Trophoblast cell (in vitro differentiated cells and primary cell): ENCODE results near the gene MAPK8IP1.

Experiments
- DNase-seq, 2 donors: peaks; one replicate each; pipeline ENCODE4 v3.0.0-alpha.2; 2016
- H2AFZ ChIP-seq: 2 replicates; pipeline ENCODE4 v1.6.1; 2013; ENCODE audit warnings: low read length, moderate library complexity, mild to moderate bottlenecking; ENCODE audit not compliant: insufficient read depth, poor library complexity
- H2AK5ac ChIP-seq: 2 replicates; pipeline ENCODE4 v1.6.1; 2013; ENCODE audit warnings: mild to moderate bottlenecking, low read length
- H2BK120ac ChIP-seq: 2 replicates; pipeline ENCODE4 v1.6.1; 2013; ENCODE audit warnings: low read length, mild to moderate bottlenecking, moderate library complexity; ENCODE audit not compliant: insufficient read depth, poor library complexity
- H2BK12ac ChIP-seq: 2 replicates; pipeline ENCODE4 v1.6.1; 2013; ENCODE audit warnings: mild to moderate bottlenecking, low read length, moderate library complexity
- H2BK5ac ChIP-seq: 2 replicates; pipeline ENCODE4 v1.6.1; 2013; ENCODE audit warnings: low read length, low read depth, moderate library complexity, mild to moderate bottlenecking; ENCODE audit not compliant: poor library complexity
- H3K14ac ChIP-seq: 2 replicates; pipeline ENCODE4 v1.6.1; 2013; ENCODE audit warnings: mild to moderate bottlenecking, low read length
- H3K18ac ChIP-seq: 2 replicates; pipeline ENCODE4 v1.6.1; 2013; ENCODE audit warnings: mild to moderate bottlenecking, low read length
- H3K23ac ChIP-seq: 2 replicates; pipeline ENCODE4 v1.6.1; 2013; ENCODE audit warnings: low read length
- H3K27ac ChIP-seq: 2 replicates; pipeline ENCODE4 v1.5.1; 2013; ENCODE audit warnings: low read depth, mild to moderate bottlenecking, inconsistent platforms, low read length, moderate library complexity
- H3K27me3 ChIP-seq: 2 replicates; pipeline ENCODE4 v1.6.1; 2013; ENCODE audit warnings: inconsistent platforms, mild to moderate bottlenecking, low read length, moderate library complexity; ENCODE audit not compliant: insufficient read depth
- H3K36me3 ChIP-seq, 2 experiments: 1 replicate in 1 of 2; 2 replicates in 1 of 2; pipeline ENCODE4 v1.6.1; 2013; ENCODE audit warnings: low read length in 2 of 2, mild to moderate bottlenecking in 2 of 2, moderate library complexity in 1 of 2; ENCODE audit not compliant: insufficient read depth in 2 of 2, control insufficient read depth in 1 of 2
- H3K4ac ChIP-seq: 2 replicates; pipeline ENCODE4 v1.6.1; 2013; ENCODE audit warnings: low read depth, mild to moderate bottlenecking, low read length, moderate library complexity
- H3K4me1 ChIP-seq, 2 experiments: 1 replicate in 1 of 2; 2 replicates in 1 of 2; pipeline ENCODE4 v1.6.1; 2013; ENCODE audit warnings: low read length in 2 of 2, mild to moderate bottlenecking in 2 of 2, moderate library complexity in 1 of 2; ENCODE audit not compliant: insufficient read depth in 2 of 2, control insufficient read depth in 1 of 2
- H3K4me2 ChIP-seq: 2 replicates; pipeline ENCODE4 v1.6.1; 2013; ENCODE audit warnings: inconsistent platforms, mild to moderate bottlenecking, low read length, moderate library complexity
- H3K4me3 ChIP-seq: 2 replicates; pipeline ENCODE4 v1.5.1; 2013; ENCODE audit warnings: mild to moderate bottlenecking, low read depth, low read length, inconsistent platforms
- H3K79me1 ChIP-seq: one replicate; pipeline ENCODE4 v1.6.1; 2013; ENCODE audit warnings: low read length
- H3K79me2 ChIP-seq: 2 replicates; pipeline ENCODE4 v1.6.1; 2013; ENCODE audit warnings: low read length, mild to moderate bottlenecking; ENCODE audit not compliant: control insufficient read depth, insufficient read depth, poor library complexity
- H3K9ac ChIP-seq: 2 replicates; pipeline ENCODE4 v1.6.1; 2013; ENCODE audit warnings: mild to moderate bottlenecking, low read length
- H3K9me3 ChIP-seq: 2 replicates; pipeline ENCODE4 v1.6.1; 2013; ENCODE audit warnings: low read depth, mild to moderate bottlenecking, control low read depth, inconsistent platforms, low read length; ENCODE audit not compliant: insufficient read depth
- H4K12ac ChIP-seq: 2 replicates; pipeline ENCODE4 v1.6.1; 2013; ENCODE audit warnings: low read depth, mild to moderate bottlenecking, low read length, moderate library complexity
- H4K8ac ChIP-seq: 2 replicates; pipeline ENCODE4 v1.6.1; 2013; ENCODE audit warnings: low read depth, mild to moderate bottlenecking, low read length, moderate library complexity
- H4K91ac ChIP-seq: one replicate; pipeline ENCODE4 v1.6.1; 2013; ENCODE audit warnings: low read depth, mild to moderate bottlenecking, low read length, moderate library complexity
- WGBS: extraction: QIAGEN DNeasy Blood & Tissue Kit; methylation state at CpG from one replicate; pipeline ENCODE4 v1.1.7; 2013; ENCODE audit warnings: missing lambda C conversion rate; ENCODE audit not compliant: insufficient read length, insufficient coverage; ENCODE audit errors: extremely low coverage; 5-methylcytosine and 5-hydroxymethylcytosine counted together

MAPK8IP1 gene

DNA sequence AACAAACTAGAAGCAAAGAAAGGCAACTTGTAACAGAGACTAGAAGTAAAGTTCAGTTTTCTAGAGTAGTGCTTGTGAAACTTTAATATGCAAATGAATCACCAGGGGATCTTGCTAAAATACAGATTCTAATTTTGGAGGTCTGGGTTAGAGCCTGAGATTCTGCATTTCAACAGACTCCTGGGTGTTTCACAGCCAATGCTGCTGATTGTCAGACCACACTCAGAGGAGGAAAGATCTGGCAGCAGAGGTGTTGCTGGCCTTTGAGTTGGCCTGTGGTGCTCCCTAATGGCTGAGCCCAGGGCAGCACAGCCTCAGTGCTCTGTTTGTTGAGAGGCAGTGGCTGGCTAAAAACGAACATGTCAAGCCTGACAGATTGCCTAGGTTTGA is 32.7 kb upstream of the MAPK8IP1 start:
- no peaks in the 10 kb centered on the region for H3K27me3 ChIP-seq
- peaks cover 2% of the 10 kb centered on the region for H3K9me3 ChIP-seq
- H3K4me3 ChIP-seq, result no peak overlapping the region
- H3K79me2 ChIP-seq, result peaks cover under 1% of the 10 kb centered on the region
- H3K27ac ChIP-seq, result no peak overlapping the region
- H3K14ac ChIP-seq, result no peak overlapping the region
- H3K4me1 ChIP-seq, result peaks cover 2 to 6% of the 10 kb centered on the region in 2 experiments
- no peak overlapping the region for H4K91ac ChIP-seq
- no peak overlapping the region for H2BK5ac ChIP-seq
- no peak overlapping the region for H4K8ac ChIP-seq
- H4K12ac ChIP-seq, result no peak overlapping the region
- H3K4me2 ChIP-seq, result no peak overlapping the region
- H3K23ac ChIP-seq, result no peak overlapping the region
- H2BK12ac ChIP-seq, result no peak overlapping the region
- no peak overlapping the region for H3K9ac ChIP-seq
- peaks cover 2 to 4% of the 10 kb centered on the region in 2 experiments for H3K36me3 ChIP-seq
- no CpG with 5 or more reads among the region's 1 CpG for WGBS
- H3K4ac ChIP-seq, result no peak overlapping the region
- no peak overlapping the region for H2BK120ac ChIP-seq
- peaks cover under 1% of the 10 kb centered on the region for H3K79me1 ChIP-seq
- H2AK5ac ChIP-seq, result no peak overlapping the region
- DNase-seq, result no peak
- no peak overlapping the region for H2AFZ ChIP-seq
- no peak overlapping the region for H3K18ac ChIP-seq

DNA sequence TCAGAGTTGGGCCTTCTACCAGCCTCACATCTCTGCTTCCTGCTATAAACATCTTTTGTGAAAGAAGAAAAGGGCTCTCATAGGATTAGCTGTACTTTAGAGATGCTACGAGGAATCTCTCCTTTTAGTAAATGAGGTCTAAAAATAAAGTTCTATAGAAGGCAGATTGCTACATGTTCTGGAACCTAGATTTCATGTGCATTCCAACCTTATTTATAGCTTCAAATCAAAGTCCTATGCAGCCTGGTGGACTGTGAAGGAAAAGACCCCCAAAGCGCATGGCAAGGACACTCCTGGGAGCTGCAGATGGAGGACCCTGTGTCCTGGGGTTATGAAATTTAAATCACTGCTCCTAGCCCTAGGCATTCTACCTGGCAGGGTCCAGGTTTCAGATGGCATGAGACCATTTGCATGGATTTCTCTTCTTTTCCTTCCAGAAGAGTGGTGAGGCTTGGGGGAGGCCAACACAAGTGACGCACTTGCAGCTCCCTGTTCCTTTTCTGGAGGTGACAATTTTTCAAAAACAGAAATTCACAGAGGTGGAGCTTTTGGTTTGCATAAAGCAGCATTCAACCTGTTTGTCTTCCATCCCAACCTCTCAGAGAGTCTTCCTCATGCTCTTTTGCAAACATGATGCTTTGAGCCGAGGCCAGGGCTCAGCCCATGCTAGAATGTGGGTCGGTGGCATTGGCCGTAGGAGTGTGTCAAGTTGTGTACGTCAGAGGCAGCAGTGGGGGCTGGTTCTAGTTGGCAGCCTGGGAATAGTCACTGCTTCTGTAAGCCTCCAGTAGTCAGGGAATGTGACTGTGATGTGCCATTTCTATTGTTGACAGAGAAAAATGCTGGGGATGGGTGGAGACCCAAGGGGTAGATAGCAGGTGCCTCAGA is 31.9 kb upstream of the MAPK8IP1 start:
- H3K9me3 ChIP-seq, result peaks cover 1% of the 10 kb centered on the region
- no peak overlapping the region for H3K23ac ChIP-seq
- H3K79me2 ChIP-seq, result no peaks in the 10 kb centered on the region
- no peak overlapping the region for H2BK5ac ChIP-seq
- H2AFZ ChIP-seq, result no peak overlapping the region
- no peak overlapping the region for H3K27ac ChIP-seq
- no peak overlapping the region for H3K18ac ChIP-seq
- no peaks in the 10 kb centered on the region for H3K27me3 ChIP-seq
- H4K12ac ChIP-seq, result no peak overlapping the region
- H2BK12ac ChIP-seq, result no peak overlapping the region
- H3K9ac ChIP-seq, result no peak overlapping the region
- no CpG with 5 or more reads among the region's 7 CpGs for WGBS
- no peak overlapping the region for H2AK5ac ChIP-seq
- no peak overlapping the region for H3K4me2 ChIP-seq
- H4K91ac ChIP-seq, result no peak overlapping the region
- peaks cover 5 to 10% of the 10 kb centered on the region in 2 experiments for H3K36me3 ChIP-seq
- H2BK120ac ChIP-seq, result no peak overlapping the region
- no peak for DNase-seq
- H3K4ac ChIP-seq, result no peak overlapping the region
- peaks cover 0 to 3% of the 10 kb centered on the region in 2 experiments for H3K4me1 ChIP-seq
- H4K8ac ChIP-seq, result no peak overlapping the region
- no peak overlapping the region for H3K14ac ChIP-seq
- H3K79me1 ChIP-seq, result no peaks in the 10 kb centered on the region
- H3K4me3 ChIP-seq, result no peak overlapping the region

DNA sequence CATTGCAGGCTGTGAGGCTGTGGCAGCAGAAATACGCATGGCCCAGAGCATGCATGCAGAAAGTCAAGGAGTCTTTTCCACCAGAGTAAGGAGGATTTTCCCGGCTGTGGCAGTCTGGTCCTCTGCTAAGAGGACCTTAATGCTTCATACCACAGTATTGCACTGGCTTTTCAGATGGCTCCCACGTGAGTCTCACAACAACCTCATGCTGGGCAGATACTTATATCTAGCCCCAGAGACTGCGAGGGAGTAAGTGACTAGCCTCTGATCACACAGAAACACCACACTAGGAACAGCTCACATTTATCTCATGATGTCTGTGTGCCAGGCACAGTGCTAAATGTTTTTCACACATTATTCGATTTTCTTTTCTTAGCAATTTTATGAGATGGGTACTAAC is 30.1 kb upstream of the MAPK8IP1 start:
- no peak overlapping the region for H2AFZ ChIP-seq
- no peak overlapping the region for H3K18ac ChIP-seq
- no peak overlapping the region for H4K91ac ChIP-seq
- H3K14ac ChIP-seq, result no peak overlapping the region
- no peak overlapping the region for H3K4me3 ChIP-seq
- H3K4me2 ChIP-seq, result no peak overlapping the region
- H3K9ac ChIP-seq, result no peak overlapping the region
- H2AK5ac ChIP-seq, result no peak overlapping the region
- no peak overlapping the region for H3K4ac ChIP-seq
- no peak overlapping the region for H3K23ac ChIP-seq
- no peaks in the 10 kb centered on the region for H3K27me3 ChIP-seq
- H4K8ac ChIP-seq, result no peak overlapping the region
- no peaks in the 10 kb centered on the region for H3K9me3 ChIP-seq
- no peak overlapping the region for H2BK5ac ChIP-seq
- no peak overlapping the region for H4K12ac ChIP-seq
- H3K27ac ChIP-seq, result no peak overlapping the region
- H2BK120ac ChIP-seq, result no peak overlapping the region
- H3K79me1 ChIP-seq, result no peaks in the 10 kb centered on the region
- H3K4me1 ChIP-seq, result no peaks in the 10 kb centered on the region
- WGBS, result no CpG with 5 or more reads among the region's 5 CpGs
- no peak for DNase-seq
- H2BK12ac ChIP-seq, result no peak overlapping the region
- H3K36me3 ChIP-seq, result peaks cover 17 to 21% of the 10 kb centered on the region in 2 experiments
- no peaks in the 10 kb centered on the region for H3K79me2 ChIP-seq

DNA sequence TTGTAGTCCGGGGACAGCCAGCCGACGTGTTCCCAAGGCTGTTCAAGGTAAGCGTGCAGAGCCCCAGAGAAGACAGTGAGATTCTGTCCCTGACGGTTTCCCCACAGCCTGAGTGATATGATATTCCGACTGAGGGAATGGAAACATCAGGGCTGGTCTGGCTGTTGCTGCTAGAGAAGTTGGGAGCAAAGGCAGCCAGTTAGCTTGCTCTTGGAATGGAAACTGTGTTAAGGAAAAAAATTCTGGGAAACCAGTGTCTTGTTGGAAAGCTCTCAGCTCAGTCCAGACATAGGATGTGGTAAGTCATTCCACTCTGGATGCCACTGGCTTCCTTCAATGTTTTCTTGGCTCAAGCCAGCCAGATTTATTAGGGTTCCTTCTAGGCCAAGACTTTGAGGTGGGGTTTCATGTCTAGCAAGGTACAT is 29.4 kb upstream of the MAPK8IP1 start:
- Histone ChIP-seq H4K8ac (no peak overlapping the region), H3K4ac (no peak overlapping the region), H3K9me3 (no peaks in the 10 kb centered on the region), H2AK5ac (no peak overlapping the region), H3K27ac (no peak overlapping the region), H3K27me3 (no peaks in the 10 kb centered on the region), H3K79me1 (no peaks in the 10 kb centered on the region), H3K18ac (no peak overlapping the region), H3K9ac (no peak overlapping the region), H4K12ac (no peak overlapping the region), H3K4me2 (no peak overlapping the region), H2BK12ac (no peak overlapping the region), H3K36me3 (peaks cover 23 to 27% of the 10 kb centered on the region in 2 experiments), H3K23ac (no peak overlapping the region), H2BK5ac (no peak overlapping the region), H2BK120ac (no peak overlapping the region), H3K4me3 (no peak overlapping the region), H3K79me2 (no peaks in the 10 kb centered on the region), H3K14ac (no peak overlapping the region), H4K91ac (no peak overlapping the region), H3K4me1 (no peaks in the 10 kb centered on the region), H2AFZ (no peak overlapping the region)
- no peak for DNase-seq
- no CpG with 5 or more reads among the region's 6 CpGs for WGBS
